Ramos (cell line): ENCODE measurements around the gene SLC38A11.

Experiments
- in situ Hi-C: fragments of 300-500 bp; cut with MboI; formaldehyde crosslinking; loops from one replicate; pipeline ENCODE4 v1.14.3; 2022; ENCODE audit warnings: low sequenced_read_pairs; ENCODE audit not compliant: unreplicated experiment

The SLC38A11 gene

DNA sequence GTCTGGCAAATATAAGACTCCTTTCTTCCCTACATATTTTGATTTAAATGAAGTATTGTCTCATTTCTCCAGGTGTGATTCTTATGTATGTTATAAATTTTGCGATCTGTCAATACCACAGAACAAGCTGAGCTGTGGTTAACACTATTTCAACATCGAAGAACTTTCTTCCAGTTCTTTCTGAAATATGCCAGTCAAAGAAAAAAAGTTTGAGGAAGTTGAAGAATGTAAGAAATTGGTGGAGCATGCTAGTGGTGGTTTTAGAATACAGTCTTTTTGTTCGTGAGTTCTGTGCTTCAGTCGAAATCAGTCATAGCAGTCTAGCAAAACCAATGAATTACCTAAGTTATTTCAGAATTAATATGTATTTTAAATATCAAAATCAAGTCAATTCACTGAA lies 105.1 kb downstream of the SLC38A11 start:
- in situ Hi-C loops = no loop called here

DNA sequence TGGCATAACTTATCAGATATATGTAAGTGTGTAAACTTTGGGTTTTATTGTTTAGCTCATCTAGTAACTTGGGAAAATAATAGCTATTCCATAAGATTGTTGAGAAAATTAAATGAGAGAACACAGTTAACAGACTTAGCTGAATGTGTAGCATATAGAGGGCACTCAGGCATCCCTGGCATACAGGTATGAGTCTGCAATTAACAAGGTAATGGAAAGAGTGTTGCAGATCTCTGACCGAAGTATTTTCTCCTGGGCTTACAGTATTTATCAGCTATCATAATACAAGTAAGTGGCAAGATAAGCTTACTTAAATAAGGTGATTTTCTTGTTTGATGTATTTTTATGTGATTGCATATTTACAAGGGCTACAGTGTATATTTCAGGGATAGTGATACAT lies 105.8 kb downstream of the SLC38A11 start:
- in situ Hi-C loops = no loop called here

DNA sequence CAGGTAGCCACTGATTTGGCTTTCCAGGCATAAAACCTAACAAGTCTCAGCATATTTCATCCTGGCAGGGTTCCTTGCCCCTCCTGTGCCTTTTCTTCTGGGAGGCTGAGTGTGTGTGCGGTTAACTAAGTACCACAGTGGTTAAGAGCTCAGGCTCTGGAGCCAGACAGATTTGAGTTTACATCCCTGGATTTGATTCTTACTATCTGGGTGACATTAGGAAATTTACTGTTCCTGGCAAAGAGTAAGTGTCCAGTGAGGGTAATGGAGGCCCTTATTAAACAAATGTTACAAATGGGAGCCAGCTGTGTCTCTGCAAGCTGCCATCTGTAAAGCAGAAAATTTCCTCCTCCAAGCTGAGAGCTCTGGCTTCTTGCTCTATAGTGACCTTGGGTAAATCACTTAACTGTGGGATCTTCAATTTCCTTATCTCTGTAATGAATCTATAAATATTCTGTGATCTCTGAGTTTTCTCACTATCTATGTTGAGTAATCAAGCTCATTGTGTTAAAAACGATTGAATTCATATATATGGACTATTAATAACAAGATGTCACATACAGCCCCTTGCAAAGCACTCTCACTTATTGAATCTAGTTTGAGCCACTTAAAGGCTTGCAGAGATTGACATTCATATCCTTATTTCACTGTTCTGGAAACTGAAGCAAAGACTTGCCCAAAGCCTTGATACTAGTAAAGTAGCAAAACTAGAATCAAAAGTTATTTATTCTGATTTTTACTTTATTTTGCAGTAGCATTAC lies 107.2 kb downstream of the SLC38A11 start:
- in situ Hi-C loops = no loop called here

DNA sequence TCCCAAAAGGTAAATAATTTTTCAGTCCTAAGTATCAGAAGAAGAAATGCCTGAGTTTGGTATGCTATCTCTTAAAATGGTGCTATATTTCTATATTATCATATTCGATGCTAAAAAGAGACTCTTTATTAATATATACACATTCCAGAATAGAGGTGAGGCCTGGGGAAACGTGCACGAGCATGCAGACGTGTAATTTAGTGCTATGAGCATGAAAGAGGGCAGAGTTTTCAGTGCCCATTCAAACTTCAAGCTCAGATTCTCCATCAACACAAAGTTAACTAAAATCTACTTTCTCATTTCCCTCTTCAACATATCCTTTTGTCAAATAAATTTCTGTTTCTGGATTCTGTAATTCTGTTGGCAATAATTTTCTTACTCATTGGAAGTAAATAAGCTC lies 108.0 kb downstream of the SLC38A11 start:
- in situ Hi-C loops = no loop called here

DNA sequence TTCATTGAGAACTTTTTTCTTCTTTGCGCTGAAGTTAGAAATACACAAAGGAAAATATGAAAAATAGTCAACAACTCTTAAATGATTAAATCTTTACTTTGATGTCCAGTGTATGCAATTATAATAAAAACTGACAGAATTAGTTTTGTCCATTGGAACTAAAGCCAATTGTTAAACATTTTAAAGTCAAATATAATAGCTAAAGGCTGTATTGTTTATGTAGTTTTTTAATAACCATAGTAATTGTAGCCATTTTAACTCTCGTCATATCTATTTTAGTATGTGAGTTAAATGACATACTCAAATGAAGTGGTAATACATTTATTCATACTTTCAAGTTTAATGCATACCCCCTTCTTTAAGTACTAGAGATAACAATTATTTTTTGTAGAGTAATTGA lies 109.0 kb downstream of the SLC38A11 start:
- in situ Hi-C loops = no loop called here
